ENCODE measurements around the gene CA11.
"Not testable (repeated sequence)": the region's sequence is repeated elsewhere in the genome, so short reads cannot be mapped to it uniquely, and the experiment has no call there.

Gene CA11

DNA sequence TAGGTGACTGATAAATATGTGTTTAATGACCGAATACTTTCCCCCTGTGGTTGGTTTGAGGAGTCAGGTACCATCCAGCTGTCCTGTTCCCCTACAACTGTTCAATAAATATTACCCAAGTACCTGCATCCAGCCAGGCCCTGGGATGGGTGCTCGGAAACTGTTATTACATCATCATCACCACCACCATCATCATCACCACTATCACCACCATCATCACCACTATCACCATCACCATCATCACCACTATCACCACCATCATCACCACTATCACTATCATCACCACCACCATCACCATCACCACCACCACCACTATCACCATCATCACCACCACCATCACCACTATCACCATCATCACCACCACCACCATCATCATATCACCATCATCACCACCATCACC, 22.8 kb upstream of the CA11 start:
- DNase-seq = no peak

DNA sequence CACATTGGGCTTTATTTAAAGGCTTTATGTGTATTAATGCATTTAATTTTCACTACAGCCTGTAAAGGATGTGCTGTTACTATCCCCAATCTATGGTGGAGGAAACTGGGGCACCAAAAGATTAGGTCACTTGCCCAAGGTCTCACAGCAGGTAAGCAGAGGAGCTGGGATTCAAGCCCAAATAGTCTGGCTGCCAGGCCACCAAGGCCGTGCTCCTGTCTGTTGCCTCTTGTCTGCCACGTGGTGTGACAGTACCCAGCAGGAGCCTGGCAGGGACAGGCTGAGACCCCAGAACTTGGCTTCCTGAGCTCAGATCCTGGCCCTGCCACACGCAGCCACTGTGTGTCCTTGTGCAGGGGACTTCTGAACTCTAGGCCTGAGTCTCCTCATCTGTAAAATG, 22.3 kb upstream of the CA11 start:
- DNase-seq = no peak

DNA sequence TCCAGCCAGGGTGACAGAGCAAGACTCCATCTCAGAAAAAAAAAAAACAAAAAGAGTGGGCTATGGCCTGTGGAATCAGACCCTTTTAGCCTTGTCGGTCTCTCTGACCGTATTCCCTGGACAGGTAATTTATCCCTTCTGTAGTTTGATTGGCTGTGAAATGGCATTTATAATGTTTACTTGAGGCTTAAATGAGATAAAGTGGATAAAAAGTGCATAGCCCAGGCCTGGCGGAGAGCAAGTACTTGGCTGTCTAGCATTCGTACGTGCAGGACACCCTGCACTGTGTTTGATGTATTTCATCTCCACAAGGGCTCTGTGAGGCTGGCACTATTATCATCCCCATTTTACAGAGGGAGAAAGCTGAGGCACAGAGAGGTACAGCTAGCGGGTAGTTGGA, 19.8 kb upstream of the CA11 start:
- no peak for DNase-seq

DNA sequence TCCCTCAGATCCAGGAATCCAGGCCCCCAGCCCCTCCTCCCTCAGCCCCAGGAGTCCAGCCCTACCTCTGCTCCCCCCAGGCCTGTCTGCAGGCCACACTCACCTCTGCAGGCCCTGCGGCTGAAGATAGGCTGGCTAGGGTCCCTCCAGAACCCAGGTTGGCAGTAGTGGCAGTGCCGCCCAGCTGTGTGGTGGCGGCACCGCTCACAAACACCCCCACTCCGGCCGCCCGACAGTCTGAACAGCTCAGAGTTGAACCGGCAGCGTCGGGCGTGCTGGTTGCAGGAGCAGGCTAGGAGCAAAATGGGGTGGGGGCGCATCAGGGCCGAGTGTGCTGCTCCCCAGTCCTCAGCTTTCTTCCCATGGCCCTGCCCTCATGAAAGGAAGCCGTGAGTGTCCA, 18.5 kb upstream of the CA11 start:
- DNase-seq = no peak

DNA sequence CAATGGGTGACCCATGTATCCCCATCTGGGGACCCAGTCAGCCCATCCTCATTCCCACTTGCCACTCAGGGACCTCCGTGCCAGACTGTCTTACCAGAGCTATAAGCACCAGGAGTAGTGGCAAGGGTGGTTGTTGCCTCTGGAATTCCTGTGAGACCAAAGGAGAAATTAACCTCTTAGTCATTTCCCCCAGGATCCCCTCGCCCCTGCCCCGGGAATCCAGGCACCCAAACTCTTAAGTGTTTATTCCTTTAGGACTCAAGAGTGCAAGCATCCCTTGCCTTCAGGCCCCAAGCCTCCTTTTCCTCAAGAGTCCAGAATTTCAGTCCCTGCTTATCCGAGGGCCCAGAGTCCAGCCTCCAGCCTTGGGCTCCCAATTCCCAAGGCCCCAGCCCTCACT, 17.7 kb upstream of the CA11 start:
- DNase-seq = no peak

DNA sequence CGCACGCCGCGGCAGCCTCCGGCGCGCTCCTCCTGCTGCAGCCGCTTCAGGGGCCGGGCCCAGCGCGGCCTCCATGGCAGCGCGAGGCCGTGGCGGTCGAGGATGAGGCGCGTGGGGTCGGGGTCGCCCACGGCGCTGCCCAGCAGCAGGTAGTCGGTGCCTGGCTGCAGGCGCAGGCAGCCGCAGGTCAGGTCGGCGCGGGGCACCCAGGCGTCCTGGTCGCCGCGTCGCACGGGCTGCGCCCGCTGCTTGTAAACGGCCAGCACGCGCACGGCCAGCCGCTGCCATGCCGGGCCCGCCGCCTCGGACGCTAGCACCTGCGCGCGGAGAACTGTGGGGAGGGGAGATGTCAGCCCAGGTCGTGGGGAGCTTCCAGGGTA, 15.7 kb upstream of the CA11 start:
- DNase-seq = no peak

DNA sequence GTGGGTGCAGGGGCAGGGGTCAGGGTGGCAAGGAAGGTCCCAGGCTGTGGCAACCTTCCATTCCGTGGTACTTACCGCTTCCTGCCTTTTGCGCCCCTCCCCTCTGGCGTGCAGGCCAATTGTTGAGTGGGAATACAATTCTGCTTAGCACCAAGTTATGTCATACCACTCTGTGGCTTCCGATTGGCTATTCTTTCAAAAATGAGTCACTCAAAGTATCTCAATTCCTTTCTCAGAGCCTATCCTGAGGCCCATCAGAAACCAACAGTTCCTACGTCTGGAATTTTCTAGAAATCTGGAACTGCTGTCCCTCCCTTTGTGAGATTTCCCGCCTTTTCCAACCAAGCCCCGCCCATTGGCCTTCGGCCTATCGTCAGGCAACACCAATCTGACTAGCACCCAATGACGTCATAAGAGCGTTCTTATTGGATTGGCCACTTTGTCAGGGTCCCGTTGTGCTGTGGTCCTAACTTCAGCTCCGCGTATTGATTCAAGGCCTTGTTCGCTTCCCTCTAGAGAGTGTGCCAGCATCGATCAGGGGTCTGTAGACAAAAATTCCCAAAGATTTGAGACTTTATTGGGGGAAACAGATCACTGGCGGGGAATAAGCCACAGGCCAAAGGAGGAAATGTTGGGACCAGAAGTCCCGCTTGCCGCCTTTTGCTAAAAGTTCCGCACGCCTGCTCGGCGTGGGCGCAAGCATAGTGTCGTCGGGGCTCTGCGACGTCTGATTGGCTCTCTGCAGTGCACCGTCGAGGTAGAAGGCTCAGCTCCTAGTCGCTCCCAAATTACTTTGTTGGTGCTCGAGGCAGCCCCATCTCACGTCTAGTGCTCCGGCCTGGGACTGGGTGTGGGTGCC, 15.1 kb upstream of the CA11 start:
- peak; percentile 80 for DNase-seq

DNA sequence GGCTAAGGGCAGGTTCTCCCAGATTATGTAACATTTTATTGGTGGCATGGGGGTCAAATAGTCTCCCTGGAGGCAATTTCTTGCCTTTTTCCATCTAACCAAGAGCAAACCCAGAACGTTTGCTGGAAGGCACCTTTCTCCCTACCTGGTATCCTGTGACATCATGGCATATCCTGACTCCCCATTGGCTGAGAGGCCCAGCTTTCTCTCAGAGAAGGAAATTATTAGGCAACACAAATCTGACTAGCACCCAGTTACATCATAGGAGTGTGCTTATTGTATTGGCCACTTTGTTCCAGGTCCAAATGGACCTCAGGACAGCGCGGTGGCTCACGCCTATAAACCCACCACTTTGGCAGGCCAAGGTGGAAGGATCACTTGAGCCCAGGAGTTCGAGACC, 13.8 kb upstream of the CA11 start:
- no peak for DNase-seq

DNA sequence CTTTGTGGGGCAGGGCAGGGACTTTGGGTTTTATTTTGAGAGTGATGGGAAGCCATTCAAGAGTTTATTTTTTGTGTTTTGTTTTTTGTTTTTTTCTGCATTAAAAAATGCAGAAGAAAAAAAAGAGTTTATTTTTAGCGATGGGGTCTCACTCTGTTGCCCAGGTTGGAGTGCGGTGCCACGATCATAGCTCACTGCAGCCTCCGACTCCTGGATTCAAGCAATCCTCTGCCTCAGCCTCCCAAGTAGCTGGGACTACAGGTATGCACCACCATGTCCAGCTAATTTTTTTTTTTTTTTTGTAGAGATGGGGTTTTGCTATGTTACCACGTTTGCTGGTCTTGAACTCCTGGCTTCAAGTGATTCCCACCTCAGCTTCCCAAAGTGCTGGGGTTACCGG, 12.5 kb upstream of the CA11 start:
- DNase-seq = no peak

DNA sequence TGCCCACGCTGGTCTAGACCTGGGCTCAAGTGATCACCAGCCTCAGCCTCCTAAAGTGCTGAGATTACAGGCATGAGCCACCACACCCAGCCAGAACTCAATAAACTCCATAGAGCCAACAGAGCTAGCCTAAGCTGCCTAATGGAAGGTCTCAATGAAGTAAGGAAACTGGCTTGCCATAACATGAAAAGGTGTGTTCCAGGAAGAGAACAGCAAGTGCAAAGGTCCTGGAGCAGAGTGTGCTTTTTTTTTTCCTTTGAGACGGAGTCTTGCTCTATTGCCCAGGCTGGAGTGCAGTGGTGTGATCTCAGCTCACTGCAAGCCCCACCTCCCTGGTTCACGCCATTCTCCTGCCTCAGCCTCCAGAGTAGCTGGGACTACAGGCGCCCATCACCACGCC, 11.8 kb upstream of the CA11 start:
- DNase-seq = not testable (repeated sequence)

DNA sequence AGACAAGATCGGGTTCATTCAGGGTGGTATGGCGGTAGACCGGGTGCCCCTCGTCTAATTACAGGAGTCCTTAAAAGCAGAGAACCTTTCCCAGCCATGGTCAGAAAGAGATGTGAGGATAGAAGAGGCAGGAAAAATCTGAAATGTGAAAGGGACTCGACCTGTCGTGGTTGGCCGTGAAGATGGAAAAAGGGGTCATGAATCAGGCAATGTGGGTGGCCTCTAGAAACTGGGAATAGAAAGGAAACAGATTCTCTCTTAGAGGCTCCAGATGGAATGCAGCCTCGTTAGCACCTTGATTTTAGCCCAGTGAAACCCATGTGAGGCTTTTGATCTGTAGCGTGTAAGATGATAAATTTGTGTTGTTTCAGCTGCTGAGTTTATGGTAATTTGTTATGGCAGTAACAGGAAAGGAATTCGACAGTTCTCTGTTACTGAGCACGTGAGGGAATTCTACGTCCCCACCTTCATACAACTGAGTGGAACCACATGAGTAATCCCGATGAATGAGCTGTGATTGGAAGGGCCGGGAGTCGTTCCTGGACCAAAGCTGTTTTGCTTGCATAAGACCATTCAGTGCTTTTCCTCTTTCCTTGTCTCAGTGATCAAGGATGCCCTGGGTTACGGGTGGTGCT, 11.0 kb upstream of the CA11 start:
- no peak for DNase-seq

DNA sequence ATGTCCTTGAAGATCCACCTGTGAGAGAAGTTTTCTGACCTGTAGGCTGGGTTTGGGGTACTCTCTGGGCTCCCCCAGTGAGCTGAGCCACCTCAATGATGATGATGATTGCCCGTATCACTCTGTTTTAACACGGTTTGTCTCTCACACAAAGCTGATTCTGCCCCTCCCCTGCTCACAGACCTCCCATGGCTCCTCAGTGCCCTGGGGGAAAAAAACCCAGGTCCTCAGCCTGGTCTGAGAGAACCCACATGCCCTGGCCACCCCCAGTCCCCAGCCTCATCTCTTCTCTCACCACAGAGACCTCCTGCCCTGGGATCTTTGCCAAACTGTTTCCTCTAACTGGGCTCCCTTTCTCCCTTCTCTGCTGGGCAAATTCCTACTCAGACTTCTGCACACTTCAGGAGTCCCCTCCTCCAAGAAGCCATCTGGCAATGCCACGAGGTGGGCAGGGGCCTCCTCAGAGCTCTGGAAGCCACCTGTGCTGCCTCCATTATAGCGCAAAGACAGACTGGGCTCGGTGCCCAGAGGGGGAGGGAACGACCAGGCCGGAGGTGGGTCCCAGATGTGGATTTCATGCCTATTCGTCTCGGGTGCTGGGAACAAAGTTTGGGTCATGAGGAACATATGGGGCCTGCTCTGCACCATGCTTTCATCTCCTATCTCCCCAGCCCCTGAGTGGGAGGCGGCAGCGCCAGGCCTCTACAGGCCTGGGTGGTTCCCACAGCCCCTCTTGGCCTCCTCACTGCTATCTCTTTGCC, 8.5 kb upstream of the CA11 start:
- no peak for DNase-seq

DNA sequence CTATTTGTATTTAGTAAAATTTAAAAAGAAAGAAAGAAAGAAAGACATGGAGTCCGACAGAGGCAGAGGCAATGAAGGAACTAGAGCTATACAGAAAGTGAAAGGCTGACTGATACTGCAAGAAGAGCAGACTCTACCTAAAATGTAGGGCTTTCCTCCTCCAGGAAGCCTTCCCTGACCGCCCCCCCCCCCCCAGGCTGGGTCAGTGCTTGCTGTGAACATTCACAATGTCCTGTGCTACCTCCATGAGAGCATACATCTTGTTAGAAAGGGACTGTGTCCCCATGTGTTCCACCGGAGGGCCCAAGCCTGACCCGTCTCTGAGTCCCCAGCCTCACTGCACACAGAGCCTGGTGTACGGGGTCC, 5.7 kb upstream of the CA11 start:
- DNase-seq = no peak

DNA sequence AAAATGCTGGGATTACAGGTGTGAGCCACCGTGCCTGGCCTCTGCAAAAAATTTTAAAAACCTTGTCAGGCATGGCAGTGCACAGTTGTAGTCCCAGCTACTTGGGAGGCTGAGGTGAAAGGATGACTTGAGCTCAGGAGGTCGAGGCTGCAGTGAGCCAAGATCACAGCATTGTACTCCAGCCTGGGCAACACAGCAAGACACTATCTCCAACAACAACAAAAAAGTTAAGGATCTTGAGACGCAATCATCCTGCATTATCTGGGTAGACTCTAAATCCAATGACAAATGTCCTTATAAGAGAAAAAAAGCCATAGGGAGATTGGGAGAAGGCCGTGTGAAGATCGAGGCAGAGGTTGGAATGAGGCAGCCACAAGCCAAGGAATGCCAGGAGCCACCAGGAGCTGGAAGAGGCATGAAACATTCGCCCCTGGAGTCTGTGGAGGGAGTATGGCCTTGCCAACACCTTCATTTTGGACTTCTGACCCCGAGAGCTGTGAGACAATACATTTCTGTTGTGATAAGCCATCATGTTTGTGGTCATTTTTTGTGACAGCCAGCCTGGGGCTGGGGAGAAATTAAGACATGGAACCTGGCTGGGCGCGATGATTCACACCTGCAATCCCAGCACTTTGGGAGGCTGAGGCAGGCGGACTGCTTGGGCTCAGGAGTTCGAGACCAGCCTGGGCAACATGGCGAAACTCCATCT, 5.1 kb upstream of the CA11 start:
- DNase-seq = no peak

DNA sequence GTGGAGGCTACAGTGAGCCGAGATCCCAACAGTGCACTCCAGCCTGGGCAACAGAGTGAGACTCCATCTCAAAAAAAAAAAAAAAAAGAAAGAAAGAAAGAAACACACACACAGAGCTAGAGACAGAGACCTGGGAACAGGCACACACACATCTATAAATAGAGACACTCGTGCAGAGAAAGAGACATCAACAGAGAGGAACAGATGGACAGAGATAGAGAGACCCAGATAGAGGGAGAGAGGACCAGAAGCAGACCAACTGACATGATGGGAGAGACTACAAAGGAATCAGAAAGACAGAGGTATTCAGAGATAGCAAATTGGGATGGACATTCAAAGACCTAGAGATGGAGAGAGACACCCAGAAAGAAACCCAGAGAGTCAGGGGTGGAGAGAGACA, 2.1 kb upstream of the CA11 start:
- no peak for DNase-seq

DNA sequence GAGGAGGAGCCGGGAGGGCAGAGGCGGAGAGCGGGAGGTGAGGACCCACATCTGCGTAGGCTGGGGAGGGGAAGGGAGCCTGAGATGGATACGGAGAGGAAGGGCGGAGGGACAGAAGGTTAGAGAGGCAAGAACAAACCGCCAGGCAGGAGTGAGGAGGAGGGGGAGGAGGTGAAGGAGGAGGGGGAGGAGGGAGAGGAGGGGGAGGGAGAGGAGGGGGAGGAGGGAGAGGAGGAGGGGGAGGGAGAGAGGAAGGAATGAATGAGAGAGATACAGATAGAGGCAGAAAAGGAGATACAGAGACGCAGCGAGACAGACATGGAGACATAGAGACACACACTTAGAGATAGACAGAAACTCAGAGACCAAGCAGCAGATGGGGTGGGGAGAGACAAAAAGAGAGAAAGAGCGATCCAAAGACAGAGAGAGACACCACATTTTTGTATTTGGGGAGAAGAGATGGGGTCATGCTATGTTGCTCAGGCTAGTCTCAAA, 782 bp upstream of the CA11 start:
- no peak for DNase-seq

DNA sequence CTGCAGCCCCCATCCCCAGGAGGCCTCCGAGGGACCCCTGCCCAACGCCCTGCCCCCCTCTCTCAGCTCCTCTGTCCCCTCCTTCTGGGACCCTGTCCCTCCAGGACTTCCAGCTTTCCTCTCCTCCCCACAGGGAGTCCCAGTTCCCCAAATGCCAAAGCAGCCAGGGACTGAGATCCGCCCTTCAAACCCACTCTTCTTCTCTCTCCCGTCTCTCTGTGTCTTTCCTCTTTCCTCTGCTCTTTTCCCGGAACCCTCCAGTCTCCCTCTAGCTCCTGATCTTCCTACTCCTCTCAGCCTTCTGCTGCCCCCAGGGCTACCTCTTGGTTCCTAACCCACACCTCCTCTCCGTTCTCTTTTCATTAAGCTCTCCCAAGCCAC, 377 bp downstream of the CA11 start:
- DNase-seq = no peak

DNA sequence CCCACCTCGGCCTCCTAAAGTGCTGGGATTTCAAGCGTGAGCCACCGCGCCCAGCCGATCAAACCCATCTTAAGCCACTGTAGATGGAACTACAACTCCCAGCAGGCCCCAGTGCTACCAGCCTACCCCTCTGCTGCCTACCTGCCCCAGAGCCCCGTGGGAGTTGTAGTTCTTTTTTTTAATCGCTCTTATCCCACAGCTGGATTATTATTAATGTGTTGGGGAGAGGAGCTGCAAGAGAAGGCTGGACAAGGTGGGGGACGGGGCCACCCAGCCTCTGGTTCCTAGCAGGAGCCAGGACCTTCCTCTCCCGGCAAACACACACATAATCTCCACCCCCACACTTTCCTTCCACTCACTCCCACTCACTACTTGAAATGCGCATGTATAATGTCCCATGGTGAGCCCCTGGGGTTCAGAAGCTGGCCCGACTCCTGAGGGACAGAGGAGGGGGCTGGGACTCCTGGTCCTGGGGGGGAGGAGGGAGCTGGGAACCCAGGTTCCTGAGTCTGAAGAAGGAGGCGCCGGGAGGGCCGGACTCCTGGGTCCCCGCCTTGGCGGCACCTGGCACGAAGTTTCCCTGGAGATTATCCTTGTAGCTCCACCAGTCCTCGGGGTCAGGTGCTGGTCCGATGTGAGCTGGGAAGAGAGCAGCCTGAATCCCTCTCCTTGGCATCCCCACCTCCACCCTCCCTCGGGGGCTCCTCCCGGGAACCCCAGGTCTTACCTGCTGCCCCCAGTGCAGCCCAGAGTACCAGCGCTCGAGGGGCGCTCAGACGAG, 958 bp downstream of the CA11 start:
- DNase-seq = peak; percentile 75

DNA sequence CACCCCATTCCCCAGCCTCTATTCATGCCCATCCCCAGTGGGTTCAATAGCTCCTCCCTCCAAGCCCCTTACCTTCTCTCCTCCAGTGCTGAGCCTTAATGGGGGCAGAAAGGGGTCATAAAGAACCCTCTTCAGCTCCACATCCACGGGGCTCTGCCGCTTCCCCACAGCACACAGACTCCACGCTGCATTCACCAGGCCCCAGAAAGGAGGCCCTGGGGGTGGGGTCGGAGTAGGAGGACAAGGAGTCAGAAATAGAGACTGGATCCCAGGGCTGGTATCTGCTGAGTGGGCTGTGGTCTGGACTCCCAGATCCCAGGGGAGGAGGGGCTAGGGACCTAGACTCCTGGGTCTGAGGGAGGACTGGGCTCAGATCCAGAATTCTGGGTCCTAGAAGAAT, 1.6 kb downstream of the CA11 start:
- no peak for DNase-seq

DNA sequence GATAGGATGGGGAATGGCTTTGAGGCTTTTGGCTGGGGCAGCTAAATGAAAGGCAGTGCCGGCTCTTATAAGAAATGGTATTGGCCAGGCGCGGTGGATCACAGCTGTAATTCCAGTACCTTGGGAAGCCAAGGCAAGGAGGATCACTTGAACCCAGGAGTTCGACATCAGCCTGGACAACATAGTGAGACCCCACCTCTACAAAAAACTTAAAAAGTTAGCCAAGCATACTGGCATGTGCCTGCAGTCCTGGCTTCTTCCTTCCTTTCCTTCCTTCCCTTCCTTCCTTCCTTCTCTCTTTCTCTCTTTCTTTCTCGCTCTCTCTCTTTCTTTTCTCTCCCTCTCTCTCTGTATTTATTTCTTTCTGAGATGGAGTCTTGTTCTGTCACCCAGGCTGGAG, 3.1 kb downstream of the CA11 start:
- no peak for DNase-seq

DNA sequence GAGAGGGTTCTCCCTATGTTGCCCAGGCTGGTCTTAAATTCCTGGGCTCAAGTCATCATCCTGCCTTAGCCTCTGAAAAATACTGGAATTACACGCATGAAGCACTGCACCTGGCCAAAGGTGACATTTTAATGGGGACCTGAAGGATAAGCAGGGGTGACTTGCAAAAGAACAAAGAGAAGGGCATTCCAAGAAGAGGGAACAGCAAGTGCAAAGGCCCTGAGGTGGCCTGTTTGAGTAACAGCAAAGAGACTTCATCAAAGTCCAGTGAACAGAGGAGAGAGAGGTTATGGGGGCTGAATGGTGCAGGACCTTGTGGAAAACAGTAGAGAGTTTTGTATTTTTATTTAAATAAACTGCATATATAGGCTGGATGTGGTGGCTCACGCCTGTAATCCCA, 4.1 kb downstream of the CA11 start:
- no peak for DNase-seq
